ENCODE measurements around the gene GPRIN1.

DNA sequence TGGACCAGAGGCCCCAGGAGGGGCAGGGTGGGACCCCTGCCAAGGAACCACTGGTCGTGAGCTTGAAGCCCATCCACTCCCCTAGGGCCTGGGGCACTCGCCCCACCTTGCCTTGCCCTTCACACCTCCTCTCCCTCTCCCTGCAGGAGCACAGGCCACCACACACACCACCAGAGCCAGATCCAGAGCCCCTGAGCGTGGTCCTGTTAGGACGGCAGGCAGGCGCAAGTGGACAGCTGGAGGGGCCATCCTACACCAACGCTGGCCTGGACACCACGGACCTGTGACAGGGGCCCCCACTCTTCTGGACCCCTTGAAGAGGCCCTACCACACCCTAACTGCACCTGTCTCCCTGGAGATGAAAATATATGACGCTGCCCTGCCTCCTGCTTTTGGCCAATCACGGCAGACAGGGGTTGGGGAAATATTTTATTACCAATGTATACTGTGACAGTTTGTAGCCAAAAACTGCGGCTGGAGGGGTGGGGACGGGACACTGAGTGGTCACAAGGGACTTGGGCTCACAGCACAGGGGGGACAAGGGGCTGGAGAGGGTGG is 14.5 kb downstream of the GPRIN1 start:
- TF ChIP-seq POLR2A (IDR thresholded peaks at IDR 0.05): no peak
- TF ChIP-seq, protein P1, sequence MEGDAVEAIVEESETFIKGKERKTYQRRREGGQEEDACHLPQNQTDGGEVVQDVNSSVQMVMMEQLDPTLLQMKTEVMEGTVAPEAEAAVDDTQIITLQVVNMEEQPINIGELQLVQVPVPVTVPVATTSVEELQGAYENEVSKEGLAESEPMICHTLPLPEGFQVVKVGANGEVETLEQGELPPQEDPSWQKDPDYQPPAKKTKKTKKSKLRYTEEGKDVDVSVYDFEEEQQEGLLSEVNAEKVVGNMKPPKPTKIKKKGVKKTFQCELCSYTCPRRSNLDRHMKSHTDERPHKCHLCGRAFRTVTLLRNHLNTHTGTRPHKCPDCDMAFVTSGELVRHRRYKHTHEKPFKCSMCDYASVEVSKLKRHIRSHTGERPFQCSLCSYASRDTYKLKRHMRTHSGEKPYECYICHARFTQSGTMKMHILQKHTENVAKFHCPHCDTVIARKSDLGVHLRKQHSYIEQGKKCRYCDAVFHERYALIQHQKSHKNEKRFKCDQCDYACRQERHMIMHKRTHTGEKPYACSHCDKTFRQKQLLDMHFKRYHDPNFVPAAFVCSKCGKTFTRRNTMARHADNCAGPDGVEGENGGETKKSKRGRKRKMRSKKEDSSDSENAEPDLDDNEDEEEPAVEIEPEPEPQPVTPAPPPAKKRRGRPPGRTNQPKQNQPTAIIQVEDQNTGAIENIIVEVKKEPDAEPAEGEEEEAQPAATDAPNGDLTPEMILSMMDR (IDR thresholded peaks at IDR 0.05): no peak
- no peak for TF ChIP-seq POLR2AphosphoS5 (IDR thresholded peaks at IDR 0.05)
